AG04450 (cell line): ENCODE results near the gene ECSIT. TPM values are rescaled to one million over a fixed set of nuclear protein-coding genes. Genes with fewer than 3 reads are reported as not detected.

ENCODE experiments used
- CTCF ChIA-PET: fragments of 300-600, 350-600 bp; formaldehyde crosslinking; extraction: SDS; loops from one replicate; lab custom pipeline; 2022; ENCODE audit warnings: antibody characterized with exemption, inconsistent platforms; lab: Charles Lee
- POLR2A ChIA-PET: fragments of 350-600 bp; formaldehyde crosslinking; extraction: SDS; loops from one replicate; lab custom pipeline; 2021; ENCODE audit warnings: antibody characterized with exemption, inconsistent platforms; lab: Yijun Ruan, JAX
- DNase-seq: peaks from one replicate; pipeline ENCODE4 v3.0.0-alpha.2; 2011; ENCODE audit warnings: low read depth, low spot score
- H3K27ac ChIP-seq: one replicate; pipeline ENCODE4 v1.5.1; 2012; ENCODE audit warnings: low read depth, low read length, control low read depth
- H3K27me3 ChIP-seq: one replicate; pipeline ENCODE4 v1.6.0; 2012; ENCODE audit warnings: low read length; ENCODE audit not compliant: control insufficient read depth, insufficient read depth
- H3K4me3 ChIP-seq: 2 replicates; pipeline ENCODE4 v1.5.1; 2011; ENCODE audit warnings: mild to moderate bottlenecking, low read depth, low read length, control low read depth
- H3K9me3 ChIP-seq: 2 replicates; pipeline ENCODE4 v1.5.1; 2012; ENCODE audit warnings: low read length; ENCODE audit not compliant: control insufficient read depth, insufficient read depth
- polyA plus RNA-seq: library from polyadenylated mRNA; depleted of rRNA; stranded (reverse); fragments of >200 nt; gene quantifications from 2 replicates; pipeline ENCODE4 v1.2.3, GENCODE V29; 2011
- TF ChIP-seq, protein P1 (sequence below): IDR thresholded peaks from 2 replicates; pipeline ENCODE4 v1.5.1; 2011; ENCODE audit warnings: low read depth, low read length, control low read depth, inconsistent platforms

Gene ECSIT
- polyA plus RNA-seq, 1 experiment = 28.2 TPM

DNA sequence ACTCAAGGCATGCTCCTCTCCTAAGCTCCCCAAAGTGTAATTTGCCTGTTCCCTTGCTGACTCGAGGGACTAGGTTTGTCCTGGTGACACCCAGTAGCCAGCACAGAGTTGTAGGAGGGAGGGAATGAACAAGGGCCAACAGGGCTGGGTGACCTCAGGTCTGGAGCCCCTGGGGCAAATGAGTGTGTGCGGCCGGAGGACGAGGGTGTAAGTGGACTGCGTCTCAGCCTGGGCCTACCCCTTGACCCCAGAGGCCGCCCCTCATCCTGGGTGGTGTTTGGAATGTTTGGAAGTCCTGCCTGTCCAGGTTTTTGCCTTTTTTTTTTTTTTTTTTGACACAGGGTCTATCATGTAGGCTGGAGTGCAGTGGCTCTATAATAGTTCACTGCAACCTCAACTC is 22.0 kb downstream of the ECSIT start:
- DNase-seq = no peak
- ChIA-PET POLR2A (no interaction called here), CTCF (interaction anchor here (0.6 kb wide), 1 partner anchor 213 kb away, joined by 6 read pairs; no protein-coding TSS in a partner anchor)
- H3K4me3 ChIP-seq = no peak overlapping the region
- H3K27ac ChIP-seq = no peak overlapping the region
- H3K9me3 ChIP-seq = peaks cover 3% of the 10 kb centered on the region; the same call in 1 of the 2 replicates
- TF ChIP-seq, protein P1, sequence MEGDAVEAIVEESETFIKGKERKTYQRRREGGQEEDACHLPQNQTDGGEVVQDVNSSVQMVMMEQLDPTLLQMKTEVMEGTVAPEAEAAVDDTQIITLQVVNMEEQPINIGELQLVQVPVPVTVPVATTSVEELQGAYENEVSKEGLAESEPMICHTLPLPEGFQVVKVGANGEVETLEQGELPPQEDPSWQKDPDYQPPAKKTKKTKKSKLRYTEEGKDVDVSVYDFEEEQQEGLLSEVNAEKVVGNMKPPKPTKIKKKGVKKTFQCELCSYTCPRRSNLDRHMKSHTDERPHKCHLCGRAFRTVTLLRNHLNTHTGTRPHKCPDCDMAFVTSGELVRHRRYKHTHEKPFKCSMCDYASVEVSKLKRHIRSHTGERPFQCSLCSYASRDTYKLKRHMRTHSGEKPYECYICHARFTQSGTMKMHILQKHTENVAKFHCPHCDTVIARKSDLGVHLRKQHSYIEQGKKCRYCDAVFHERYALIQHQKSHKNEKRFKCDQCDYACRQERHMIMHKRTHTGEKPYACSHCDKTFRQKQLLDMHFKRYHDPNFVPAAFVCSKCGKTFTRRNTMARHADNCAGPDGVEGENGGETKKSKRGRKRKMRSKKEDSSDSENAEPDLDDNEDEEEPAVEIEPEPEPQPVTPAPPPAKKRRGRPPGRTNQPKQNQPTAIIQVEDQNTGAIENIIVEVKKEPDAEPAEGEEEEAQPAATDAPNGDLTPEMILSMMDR = no peak
- H3K27me3 ChIP-seq = no peaks in the 10 kb centered on the region

DNA sequence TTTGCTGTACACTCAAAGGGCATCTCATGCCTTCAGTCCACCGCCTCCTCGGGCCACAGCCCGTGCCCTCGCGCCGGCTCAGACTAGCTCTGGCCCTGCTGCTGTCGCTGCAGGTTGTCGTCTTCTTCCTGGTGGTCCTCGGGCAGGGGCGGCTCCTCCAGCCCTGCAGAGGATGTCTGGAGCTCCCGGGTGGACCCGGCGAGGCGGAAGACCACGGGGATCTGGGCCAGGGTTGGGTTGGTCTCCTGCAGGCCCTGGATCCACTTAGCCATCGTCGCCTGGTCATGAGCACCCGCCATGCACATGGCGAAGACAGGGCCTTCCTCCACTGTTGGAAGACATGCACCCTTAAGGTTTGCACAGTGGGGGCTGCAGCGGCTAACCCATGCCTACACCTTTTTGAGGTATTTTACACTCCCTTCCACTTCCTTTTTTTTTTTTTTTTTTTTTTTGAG is 22.8 kb downstream of the ECSIT start:
- DNase-seq = no peak
- CTCF ChIA-PET = interaction anchor here (0.5 to 0.6 kb wide), 2 partner anchors 212 to 648 kb away, joined by 4 to 6 read pairs; no protein-coding TSS in a partner anchor
- POLR2A ChIA-PET = interaction anchor here (0.5 kb wide), 1 partner anchor 18 kb away, joined by 4 read pairs; no protein-coding TSS in a partner anchor
- peaks cover 3% of the 10 kb centered on the region; the same call in 1 of the 2 replicates for H3K9me3 ChIP-seq
- no peak overlapping the region for H3K27ac ChIP-seq
- H3K4me3 ChIP-seq = peak overlapping the region; percentile 67
- TF ChIP-seq, protein P1 = no peak
- H3K27me3 ChIP-seq = no peaks in the 10 kb centered on the region

DNA sequence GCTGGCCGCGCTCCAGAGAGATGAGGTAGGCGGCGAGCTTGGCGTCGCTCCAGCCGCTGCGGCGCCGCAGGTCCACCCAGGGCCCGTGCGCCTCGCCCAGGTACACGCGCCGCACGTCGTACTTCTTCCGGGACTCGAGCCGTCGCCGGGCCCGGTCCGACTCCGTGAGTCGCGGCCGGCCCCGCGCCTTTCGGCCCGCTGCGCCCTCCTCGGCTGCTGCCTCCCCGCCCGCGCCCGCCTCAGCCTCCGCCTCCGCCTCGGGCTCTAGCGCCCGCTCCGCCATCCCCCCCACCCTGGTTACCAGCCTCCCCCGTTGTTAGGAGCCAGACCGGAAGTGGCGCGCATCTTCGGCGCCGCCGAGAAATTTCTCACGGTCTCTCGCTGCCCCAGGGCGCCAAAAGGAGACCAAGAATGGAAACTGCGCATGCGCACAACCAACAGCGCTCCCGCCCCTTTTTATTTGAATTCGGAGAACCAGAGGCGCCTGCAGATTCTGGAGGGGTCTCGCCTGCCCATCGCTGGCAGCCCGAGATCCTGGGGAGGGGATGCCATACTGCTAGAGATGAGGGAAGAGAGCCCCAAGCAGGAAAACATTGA is 23.3 kb downstream of the ECSIT start, which contains the start of gene ZNF653:
ZNF653 (minus strand) TSS at position 336 of the 597 bp plus-strand sequence; CDS start at position 283, 53 bp downstream.
- TF ChIP-seq, protein P1 = no peak
- POLR2A ChIA-PET = interaction anchor here (0.5 kb wide), 1 partner anchor 19 kb away, joined by 4 read pairs; no protein-coding TSS in a partner anchor

DNA sequence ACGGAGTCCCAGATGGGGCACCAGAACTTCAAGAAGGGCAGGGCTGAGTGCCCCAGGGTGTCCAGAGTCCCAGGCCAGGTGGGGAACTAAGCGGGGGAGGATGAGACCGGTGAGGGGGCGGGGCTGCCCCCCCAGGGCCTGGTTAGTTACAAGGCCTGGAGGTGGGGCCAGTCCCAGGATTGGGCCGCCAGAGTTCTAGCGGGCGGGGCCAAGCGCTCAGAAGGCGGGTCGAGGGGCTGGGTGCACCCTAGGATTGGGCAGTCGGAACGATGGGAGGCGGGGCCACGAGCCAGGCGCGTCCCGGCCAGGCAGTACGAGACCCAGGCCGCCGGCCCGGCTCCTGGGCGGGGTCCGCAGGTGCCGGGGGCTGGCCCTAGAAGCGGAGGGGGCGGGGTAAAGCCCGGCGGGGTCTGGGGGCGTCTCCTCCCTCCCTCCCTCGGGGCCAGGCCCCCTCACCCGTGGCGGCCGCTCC is 23.9 kb downstream of the ECSIT start:
- TF ChIP-seq, protein P1 = no peak
- Histone ChIP-seq H3K4me3 (peak overlapping the region; percentile 67), H3K27me3 (no peaks in the 10 kb centered on the region), H3K9me3 (peaks cover 3% of the 10 kb centered on the region; the same call in 1 of the 2 replicates), H3K27ac (peak overlapping the region; percentile 25)
- peak; percentile 86 for DNase-seq
- ChIA-PET POLR2A (no interaction called here), CTCF (no interaction called here)

More for the DNA sequence above, 23.3 kb downstream of the ECSIT start, which contains the start of gene ZNF653:
- Histone ChIP-seq H3K9me3 (peaks cover 3% of the 10 kb centered on the region; the same call in 1 of the 2 replicates), H3K27me3 (no peaks in the 10 kb centered on the region), H3K27ac (peak within 1 kb of the TSS; percentile 25), H3K4me3 (peak within 1 kb of the TSS; percentile 67)
- CTCF ChIA-PET = no interaction called here
- peak; percentile 87 for DNase-seq
